SK-N-MC (cell line): ENCODE data around the gene NPL.
A peak's percentile ranks its signal among the peaks of the same experiment; 100 is the strongest.

Experiments used
- DNase-seq: peaks from one replicate; pipeline ENCODE4 v3.0.0-alpha.2; 2011; ENCODE audit warnings: low read depth, low spot score
- H3K27ac ChIP-seq: fragments of 200-600 bp; sonication (generic); 2 replicates; pipeline ENCODE4 v1.5.1; 2016; ENCODE audit warnings: mixed run types
- H3K36me3 ChIP-seq: fragments of 200-600 bp; sonication (generic); 2 replicates; pipeline ENCODE4 v1.6.1; 2017; ENCODE audit warnings: antibody characterized with exemption, low read length, mixed read lengths; ENCODE audit not compliant: insufficient read depth
- H3K4me3 ChIP-seq: fragments of 200-600 bp; sonication (generic); 2 replicates; pipeline ENCODE4 v1.5.1; 2016
- H3K9ac ChIP-seq: fragments of 200-600 bp; sonication (generic); 2 replicates; pipeline ENCODE4 v1.8.0; 2017; ENCODE audit warnings: mixed run types, mixed read lengths; ENCODE audit not compliant: insufficient read length
- H3K9me3 ChIP-seq: fragments of 200-600 bp; sonication (generic); 2 replicates; pipeline ENCODE4 v1.6.1; 2017; ENCODE audit warnings: low read depth, mild to moderate bottlenecking, antibody characterized with exemption, low read length, moderate library complexity, mixed read lengths
- EZH2 ChIP-seq: fragments of 200-600 bp; sonication (generic); IDR thresholded peaks from one replicate; pipeline ENCODE4 v1.6.1; 2017; ENCODE audit warnings: antibody characterized with exemption
- FOXP2 ChIP-seq: optimal IDR thresholded peaks from 2 replicates; pipeline ENCODE3; 2011; ENCODE audit warnings: mild to moderate bottlenecking, moderate library complexity; ENCODE audit not compliant: insufficient read depth; ENCODE audit errors: extremely low read length, control extremely low read depth
- POLR2AphosphoS5 ChIP-seq: IDR thresholded peaks from 2 replicates; pipeline ENCODE4 v1.6.1; 2012; ENCODE audit warnings: mild to moderate bottlenecking, low read depth, low read length, borderline replicate concordance

NPL gene

GRCh38 chr1:182823220-182823619 lies 33.6 kb downstream of the NPL start:
- no peak overlapping the region for H3K4me3 ChIP-seq
- H3K9ac ChIP-seq: no peak overlapping the region
- H3K27ac ChIP-seq: no peak overlapping the region
- no peak for DNase-seq
- H3K36me3 ChIP-seq: peaks cover 5% of the 10 kb centered on the region; the same call in 1 of the 2 replicates
- no peaks in the 10 kb centered on the region for H3K9me3 ChIP-seq
- TF ChIP-seq POLR2AphosphoS5 (no peak), EZH2 (no peak)

GRCh38 chr1:182826892-182827291 lies 37.3 kb downstream of the NPL start:
- Histone ChIP-seq H3K36me3 (no peaks in the 10 kb centered on the region), H3K27ac (no peak overlapping the region), H3K9ac (no peak overlapping the region), H3K4me3 (no peak overlapping the region), H3K9me3 (no peaks in the 10 kb centered on the region)
- TF ChIP-seq FOXP2: no peak
- TF ChIP-seq EZH2: no peak
- no peak for TF ChIP-seq POLR2AphosphoS5
- no peak for DNase-seq

GRCh38 chr1:182829285-182829932 lies 39.8 kb downstream of the NPL start:
- DNase-seq: no peak
- no peak for TF ChIP-seq POLR2AphosphoS5
- TF ChIP-seq FOXP2: no peak
- TF ChIP-seq EZH2: no peak
- no peak overlapping the region for H3K27ac ChIP-seq
- peak overlapping the region; percentile 26; the same call in 1 of the 2 replicates for H3K4me3 ChIP-seq
- H3K9ac ChIP-seq: peak overlapping the region; percentile 2
- H3K9me3 ChIP-seq: no peaks in the 10 kb centered on the region
- no peaks in the 10 kb centered on the region for H3K36me3 ChIP-seq

- Histone ChIP-seq H3K27ac (no peak overlapping the region), H3K9ac (no peak overlapping the region), H3K36me3 (no peaks in the 10 kb centered on the region), H3K9me3 (no peaks in the 10 kb centered on the region), H3K4me3 (no peak overlapping the region)
- TF ChIP-seq POLR2AphosphoS5 (no peak), FOXP2 (no peak), EZH2 (no peak)
- no peak for DNase-seq
Observed at GRCh38 chr1:182833271-182833670, 43.7 kb downstream of the NPL start.

GRCh38 chr1:182834326-182834725 lies 44.8 kb downstream of the NPL start:
- no peaks in the 10 kb centered on the region for H3K36me3 ChIP-seq
- no peak overlapping the region for H3K4me3 ChIP-seq
- H3K9me3 ChIP-seq: no peaks in the 10 kb centered on the region
- H3K9ac ChIP-seq: no peak overlapping the region
- DNase-seq: no peak
- no peak for TF ChIP-seq EZH2
- no peak for TF ChIP-seq POLR2AphosphoS5
- TF ChIP-seq FOXP2: no peak
- H3K27ac ChIP-seq: no peak overlapping the region

GRCh38 chr1:182835806-182836205 lies 46.2 kb downstream of the NPL start:
- Histone ChIP-seq H3K36me3 (peaks cover 9% of the 10 kb centered on the region), H3K9me3 (no peaks in the 10 kb centered on the region), H3K27ac (no peak overlapping the region), H3K9ac (no peak overlapping the region), H3K4me3 (no peak overlapping the region)
- no peak for TF ChIP-seq FOXP2
- no peak for TF ChIP-seq EZH2
- TF ChIP-seq POLR2AphosphoS5: no peak
- no peak for DNase-seq

- H3K27ac ChIP-seq: peak within 1 kb of the TSS; percentile 95
- no peaks in the 10 kb centered on the region for H3K9me3 ChIP-seq
- H3K9ac ChIP-seq: peak within 1 kb of the TSS; percentile 98
- DNase-seq: peak; percentile 55
- peak within 1 kb of the TSS; percentile 87 for H3K4me3 ChIP-seq
- H3K36me3 ChIP-seq: peaks cover 44% of the 10 kb centered on the region
- TF ChIP-seq POLR2AphosphoS5 (peak; percentile 99), EZH2 (no peak)
Observed at GRCh38 chr1:182839209-182840066, 49.9 kb downstream of the NPL start, which contains the start of gene DHX9. Gene DHX9 (plus strand): TSS chr1:182839347. CDS start chr1:182842567, 3,220 bp downstream.

GRCh38 chr1:182841368-182841988 lies 51.9 kb downstream of the NPL start:
- Histone ChIP-seq H3K4me3 (peak overlapping the region; percentile 87), H3K9me3 (no peaks in the 10 kb centered on the region), H3K9ac (peak overlapping the region; percentile 98), H3K27ac (no peak overlapping the region), H3K36me3 (peaks cover 65% of the 10 kb centered on the region)
- no peak for DNase-seq
- TF ChIP-seq FOXP2 (no peak), POLR2AphosphoS5 (peak; percentile 27; the same call in 1 of the 2 replicates), EZH2 (no peak)
